Lower leg skin (tissue), 3 donors: ENCODE results near the gene GEMIN7.

ENCODE experiments used
- POLR2A ChIP-seq, 2 donors: fragments of 450-650 bp; IDR thresholded peaks; one replicate each; pipeline ENCODE4 v1.6.1; 2016 to 2017; ENCODE audit warnings: antibody characterized with exemption in 2 of 2, mild to moderate bottlenecking in 1 of 2, moderate library complexity in 1 of 2
- TF ChIP-seq, protein P1 (sequence below), 3 donors: fragments of 450-650 bp; IDR thresholded peaks; one replicate each; pipeline ENCODE4 v1.5.1; 2016; ENCODE audit warnings: antibody characterized with exemption in 3 of 3, mild to moderate bottlenecking in 3 of 3, moderate library complexity in 2 of 3

DNA sequence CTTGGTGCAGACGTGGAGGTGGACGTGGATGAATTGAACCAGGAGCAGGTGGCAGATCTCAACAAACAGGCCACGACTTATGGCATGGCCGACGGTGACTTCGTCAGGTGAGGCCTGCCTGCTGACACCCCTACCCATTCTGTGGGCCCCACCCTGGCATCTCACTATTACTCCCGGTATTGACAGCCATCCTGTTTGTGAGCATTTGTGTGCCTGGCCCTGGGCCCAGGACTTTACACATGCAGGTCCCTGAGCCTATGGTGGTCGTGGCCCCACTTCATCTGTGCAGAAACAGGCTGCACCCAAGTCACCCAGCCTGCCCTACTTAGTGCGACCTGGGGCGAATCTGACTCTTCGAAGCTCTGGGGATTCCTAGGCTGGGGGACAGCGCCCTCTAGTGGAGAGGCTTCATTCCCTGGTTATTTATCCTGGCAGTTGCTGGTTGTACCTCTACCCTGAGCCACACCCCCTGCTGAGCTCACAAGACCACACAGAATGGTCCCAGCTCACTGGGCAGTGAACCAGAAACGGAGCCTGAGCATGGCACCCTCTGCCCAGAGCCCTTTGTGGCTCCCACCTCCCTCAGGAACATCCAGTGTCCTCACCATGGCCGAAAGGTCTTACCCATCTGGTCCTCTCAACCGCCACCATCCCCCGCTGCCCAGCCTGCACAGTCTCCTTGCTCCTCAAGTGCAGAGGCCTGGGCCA lies 19.6 kb upstream of the GEMIN7 start:
- TF ChIP-seq, protein P1, sequence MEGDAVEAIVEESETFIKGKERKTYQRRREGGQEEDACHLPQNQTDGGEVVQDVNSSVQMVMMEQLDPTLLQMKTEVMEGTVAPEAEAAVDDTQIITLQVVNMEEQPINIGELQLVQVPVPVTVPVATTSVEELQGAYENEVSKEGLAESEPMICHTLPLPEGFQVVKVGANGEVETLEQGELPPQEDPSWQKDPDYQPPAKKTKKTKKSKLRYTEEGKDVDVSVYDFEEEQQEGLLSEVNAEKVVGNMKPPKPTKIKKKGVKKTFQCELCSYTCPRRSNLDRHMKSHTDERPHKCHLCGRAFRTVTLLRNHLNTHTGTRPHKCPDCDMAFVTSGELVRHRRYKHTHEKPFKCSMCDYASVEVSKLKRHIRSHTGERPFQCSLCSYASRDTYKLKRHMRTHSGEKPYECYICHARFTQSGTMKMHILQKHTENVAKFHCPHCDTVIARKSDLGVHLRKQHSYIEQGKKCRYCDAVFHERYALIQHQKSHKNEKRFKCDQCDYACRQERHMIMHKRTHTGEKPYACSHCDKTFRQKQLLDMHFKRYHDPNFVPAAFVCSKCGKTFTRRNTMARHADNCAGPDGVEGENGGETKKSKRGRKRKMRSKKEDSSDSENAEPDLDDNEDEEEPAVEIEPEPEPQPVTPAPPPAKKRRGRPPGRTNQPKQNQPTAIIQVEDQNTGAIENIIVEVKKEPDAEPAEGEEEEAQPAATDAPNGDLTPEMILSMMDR (IDR thresholded peaks at IDR 0.05) = peak in 1 of 3 donors; percentile 28
- TF ChIP-seq POLR2A (IDR thresholded peaks at IDR 0.05) = no peak
